ENCODE results near the gene EBF3.

EBF3 gene

DNA sequence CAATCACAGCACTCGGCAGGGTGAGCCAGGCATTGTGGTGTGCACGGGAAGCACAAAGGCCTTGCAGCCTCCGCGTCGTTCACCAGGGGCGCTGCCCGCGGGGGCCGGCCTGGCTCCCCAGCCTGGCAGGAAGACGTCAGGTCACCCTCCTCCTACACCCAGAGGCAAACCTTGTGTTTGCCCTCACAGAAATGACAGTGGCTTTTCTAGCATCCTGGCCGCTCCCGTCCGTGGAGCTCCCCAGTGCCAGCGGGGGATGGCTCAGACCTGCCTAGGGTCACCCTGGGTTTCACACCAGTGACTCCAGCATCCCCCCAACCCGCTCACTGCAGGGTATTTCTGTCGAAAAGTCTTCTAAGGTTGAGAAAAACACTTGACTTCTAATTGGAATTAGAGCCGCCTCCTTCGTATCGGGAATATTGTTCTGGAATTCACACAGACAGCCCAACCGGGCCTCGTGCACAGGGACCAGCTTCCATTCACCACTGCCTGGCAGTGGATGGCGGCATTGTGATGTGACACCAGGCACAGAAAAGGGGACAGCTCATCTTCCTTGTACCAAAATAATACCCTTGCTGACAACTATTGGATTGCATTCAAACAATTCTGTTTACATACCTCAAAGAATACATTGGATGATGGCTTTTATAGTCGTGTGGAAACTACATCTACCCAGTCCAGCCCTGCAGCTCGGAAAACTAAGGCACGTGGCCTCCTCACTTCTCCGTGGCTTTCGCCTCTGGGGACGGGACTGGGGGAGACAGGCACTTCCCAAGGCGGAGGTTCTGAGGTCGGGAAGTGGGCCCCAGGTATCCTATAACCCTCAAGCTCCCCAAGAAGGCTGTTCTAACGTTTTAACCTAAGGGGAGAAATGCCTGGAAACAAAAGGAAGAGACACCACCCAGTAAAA is 109.0 kb downstream of the EBF3 start:
- H2BK5ac ChIP-seq (ENCODE audit: low read length): no peak overlapping the region
- H3K4me2 ChIP-seq (ENCODE audit: insufficient read depth, low read length, poor library complexity, severe bottlenecking): no peak overlapping the region
- no CpG with 5 or more reads among the region's 31 CpGs for WGBS, 2 donors (ENCODE audit: extremely low coverage in 2 of 2, insufficient read length in 2 of 2, insufficient replicate concordance in 1 of 2)
- H3K9me3 ChIP-seq (replicated peaks in 1 of 2; ENCODE audit: control insufficient read depth in 2 of 2, insufficient read depth in 1 of 2, low read depth in 1 of 2, low read length in 2 of 2): peaks cover 0 to 3% of the 10 kb centered on the region in 2 donors
- no peak overlapping the region for H3K4ac ChIP-seq (ENCODE audit: low read length)
- no peak overlapping the region for H3K27ac ChIP-seq (replicated peaks; ENCODE audit: low read length)
- no peak overlapping the region for H2AK5ac ChIP-seq (ENCODE audit: low read depth, low read length)
- H3K14ac ChIP-seq (ENCODE audit: low read length): no peak overlapping the region
- H4K8ac ChIP-seq (ENCODE audit: low read depth, low read length): no peak overlapping the region
- no peaks in the 10 kb centered on the region for H3K79me1 ChIP-seq (ENCODE audit: low read depth, low read length)
- H2BK120ac ChIP-seq (ENCODE audit: low read depth, low read length): no peak overlapping the region
- no peak for DNase-seq (ENCODE audit: low spot score)
- H2AFZ ChIP-seq (ENCODE audit: low read length): no peak overlapping the region
- H2BK12ac ChIP-seq (ENCODE audit: low read length): no peak overlapping the region
- H3K23ac ChIP-seq (ENCODE audit: low read depth, low read length, poor library complexity): no peak overlapping the region
- H3K36me3 ChIP-seq (replicated peaks in 1 of 2; ENCODE audit: control insufficient read depth in 2 of 2, insufficient read depth in 2 of 2, low read length in 2 of 2): no peaks in the 10 kb centered on the region
- no peaks in the 10 kb centered on the region for H3K27me3 ChIP-seq (ENCODE audit: control insufficient read depth in 3 of 3, insufficient read depth in 3 of 3, low read depth in 1 of 3, low read length in 3 of 3)
- H2BK15ac ChIP-seq (ENCODE audit: low read length): no peak overlapping the region
- H3K4me1 ChIP-seq (ENCODE audit: control insufficient read depth in 2 of 2, insufficient read depth in 1 of 2, low read depth in 1 of 2, low read length in 2 of 2): peaks cover 0 to 2% of the 10 kb centered on the region in 2 donors
- no peak overlapping the region for H3K9ac ChIP-seq (ENCODE audit: low read depth, low read length, poor library complexity)
- no peak overlapping the region for H3K4me3 ChIP-seq (ENCODE audit: low read length in 2 of 2)
- no peak overlapping the region for H4K91ac ChIP-seq (ENCODE audit: low read depth, low read length, poor library complexity)
- peak overlapping the region; percentile 6 for H3K18ac ChIP-seq (ENCODE audit: low read length)

DNA sequence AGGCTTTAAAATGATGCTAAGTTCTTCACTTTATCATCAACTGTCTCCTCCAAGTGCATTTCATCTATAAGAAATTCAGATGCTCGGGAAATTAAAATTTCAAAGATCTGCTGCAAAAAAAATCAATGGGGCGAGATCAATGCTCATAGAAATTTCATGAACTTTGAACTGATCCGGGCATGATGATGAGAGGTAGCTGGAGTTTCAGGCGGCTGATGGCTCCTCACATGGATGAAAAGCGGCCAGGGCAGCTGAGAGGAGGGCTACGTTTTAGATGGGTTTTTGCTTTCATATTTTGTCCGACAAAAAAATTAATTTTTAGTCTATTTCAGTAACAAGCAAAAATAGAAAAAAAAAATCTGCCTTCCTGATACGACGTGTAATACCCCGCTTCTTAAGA is 109.9 kb downstream of the EBF3 start:
- Histone ChIP-seq H2BK120ac (ENCODE audit: low read depth, low read length) (no peak overlapping the region), H3K18ac (ENCODE audit: low read length) (no peak overlapping the region), H2AK5ac (ENCODE audit: low read depth, low read length) (no peak overlapping the region), H3K23ac (ENCODE audit: low read depth, low read length, poor library complexity) (no peak overlapping the region), H3K27me3 (ENCODE audit: control insufficient read depth in 3 of 3, insufficient read depth in 3 of 3, low read depth in 1 of 3, low read length in 3 of 3) (no peaks in the 10 kb centered on the region), H3K36me3 (replicated peaks in 1 of 2; ENCODE audit: control insufficient read depth in 2 of 2, insufficient read depth in 2 of 2, low read length in 2 of 2) (no peaks in the 10 kb centered on the region), H2BK5ac (ENCODE audit: low read length) (no peak overlapping the region), H4K8ac (ENCODE audit: low read depth, low read length) (no peak overlapping the region), H3K4ac (ENCODE audit: low read length) (no peak overlapping the region), H2BK12ac (ENCODE audit: low read length) (no peak overlapping the region), H2BK15ac (ENCODE audit: low read length) (no peak overlapping the region), H4K91ac (ENCODE audit: low read depth, low read length, poor library complexity) (no peak overlapping the region), H3K9ac (ENCODE audit: low read depth, low read length, poor library complexity) (no peak overlapping the region), H3K4me3 (ENCODE audit: low read length in 2 of 2) (no peak overlapping the region), H3K9me3 (replicated peaks in 1 of 2; ENCODE audit: control insufficient read depth in 2 of 2, insufficient read depth in 1 of 2, low read depth in 1 of 2, low read length in 2 of 2) (peaks cover 0 to 3% of the 10 kb centered on the region in 2 donors), H3K4me1 (ENCODE audit: control insufficient read depth in 2 of 2, insufficient read depth in 1 of 2, low read depth in 1 of 2, low read length in 2 of 2) (peaks cover 0 to 2% of the 10 kb centered on the region in 2 donors), H3K4me2 (ENCODE audit: insufficient read depth, low read length, poor library complexity, severe bottlenecking) (no peak overlapping the region), H3K27ac (replicated peaks; ENCODE audit: low read length) (no peak overlapping the region), H3K14ac (ENCODE audit: low read length) (no peak overlapping the region), H2AFZ (ENCODE audit: low read length) (no peak overlapping the region), H3K79me1 (ENCODE audit: low read depth, low read length) (no peaks in the 10 kb centered on the region)
- no CpG with 5 or more reads among the region's 10 CpGs for WGBS, 2 donors (ENCODE audit: extremely low coverage in 2 of 2, insufficient read length in 2 of 2, insufficient replicate concordance in 1 of 2)
- no peak for DNase-seq (ENCODE audit: low spot score)

DNA sequence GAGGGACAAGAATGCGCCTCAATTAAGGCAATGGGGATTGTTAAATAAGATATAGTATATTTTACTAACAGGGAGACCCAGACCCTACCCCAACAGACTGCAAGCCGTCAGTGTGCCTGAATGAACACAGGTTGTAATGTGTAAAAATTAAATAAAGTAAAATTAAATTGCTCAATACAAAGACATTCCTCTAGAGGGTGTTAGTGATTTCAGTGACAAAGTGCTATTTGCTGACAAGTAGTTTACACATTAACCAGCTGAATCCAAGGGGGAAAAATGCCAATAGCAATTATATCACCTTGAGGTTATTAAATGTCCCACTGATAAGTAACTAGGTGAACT is 110.5 kb downstream of the EBF3 start:
- no peak overlapping the region for H3K4ac ChIP-seq (ENCODE audit: low read length)
- H2BK15ac ChIP-seq (ENCODE audit: low read length): no peak overlapping the region
- H3K4me1 ChIP-seq (ENCODE audit: control insufficient read depth in 2 of 2, insufficient read depth in 1 of 2, low read depth in 1 of 2, low read length in 2 of 2): peaks cover 0 to 2% of the 10 kb centered on the region in 2 donors
- no peak overlapping the region for H3K23ac ChIP-seq (ENCODE audit: low read depth, low read length, poor library complexity)
- H3K9ac ChIP-seq (ENCODE audit: low read depth, low read length, poor library complexity): no peak overlapping the region
- no peak overlapping the region for H3K14ac ChIP-seq (ENCODE audit: low read length)
- H3K9me3 ChIP-seq (replicated peaks in 1 of 2; ENCODE audit: control insufficient read depth in 2 of 2, insufficient read depth in 1 of 2, low read depth in 1 of 2, low read length in 2 of 2): peaks cover 0 to 3% of the 10 kb centered on the region in 2 donors
- H2BK5ac ChIP-seq (ENCODE audit: low read length): no peak overlapping the region
- H2AK5ac ChIP-seq (ENCODE audit: low read depth, low read length): no peak overlapping the region
- no peaks in the 10 kb centered on the region for H3K79me1 ChIP-seq (ENCODE audit: low read depth, low read length)
- DNase-seq (ENCODE audit: low spot score): no peak
- no peak overlapping the region for H2BK120ac ChIP-seq (ENCODE audit: low read depth, low read length)
- no peak overlapping the region for H3K27ac ChIP-seq (replicated peaks; ENCODE audit: low read length)
- no peak overlapping the region for H2AFZ ChIP-seq (ENCODE audit: low read length)
- WGBS, 2 donors (ENCODE audit: extremely low coverage in 2 of 2, insufficient read length in 2 of 2, insufficient replicate concordance in 1 of 2): no CpG with 5 or more reads among the region's 2 CpGs
- H4K91ac ChIP-seq (ENCODE audit: low read depth, low read length, poor library complexity): no peak overlapping the region
- no peak overlapping the region for H3K4me3 ChIP-seq (ENCODE audit: low read length in 2 of 2)
- H3K36me3 ChIP-seq (replicated peaks in 1 of 2; ENCODE audit: control insufficient read depth in 2 of 2, insufficient read depth in 2 of 2, low read length in 2 of 2): no peaks in the 10 kb centered on the region
- H3K18ac ChIP-seq (ENCODE audit: low read length): no peak overlapping the region
- H3K27me3 ChIP-seq (ENCODE audit: control insufficient read depth in 3 of 3, insufficient read depth in 3 of 3, low read depth in 1 of 3, low read length in 3 of 3): no peaks in the 10 kb centered on the region
- no peak overlapping the region for H4K8ac ChIP-seq (ENCODE audit: low read depth, low read length)
- no peak overlapping the region for H3K4me2 ChIP-seq (ENCODE audit: insufficient read depth, low read length, poor library complexity, severe bottlenecking)
- no peak overlapping the region for H2BK12ac ChIP-seq (ENCODE audit: low read length)

DNA sequence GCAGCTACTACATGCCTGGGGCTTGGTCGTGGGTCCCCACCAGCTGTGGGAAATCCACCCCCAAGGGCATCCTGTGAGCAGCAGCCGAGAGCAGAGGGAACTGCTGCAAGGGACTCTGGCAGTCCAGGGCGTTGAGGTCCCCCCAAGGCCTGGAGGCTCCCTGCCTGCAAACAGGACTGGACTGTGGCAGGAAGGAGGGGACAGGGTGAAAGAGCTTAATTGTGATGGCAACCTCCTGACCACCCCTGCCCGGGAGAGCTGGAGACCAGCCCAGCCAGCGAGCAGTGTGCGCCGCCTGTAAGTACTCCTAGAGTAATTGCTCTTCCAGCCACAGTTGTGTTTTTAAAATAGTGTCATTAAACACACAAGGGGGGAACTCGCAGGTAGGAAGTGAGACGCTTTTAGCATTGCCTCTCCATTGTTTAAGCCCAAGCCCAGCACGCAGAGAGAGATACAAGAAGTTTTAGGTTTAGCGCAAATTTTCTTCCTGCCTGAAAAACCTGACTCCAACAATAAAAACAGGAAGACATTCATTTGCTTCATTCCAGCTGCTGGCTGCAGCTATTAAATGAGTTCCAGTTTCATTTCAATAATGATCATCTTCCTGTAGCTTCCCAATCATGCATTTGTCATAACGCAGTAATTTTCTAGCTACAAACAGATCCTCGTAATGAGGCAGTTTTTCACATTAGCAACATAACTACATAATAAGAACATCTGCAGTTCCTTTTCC is 111.1 kb downstream of the EBF3 start:
- DNase-seq (ENCODE audit: low spot score): no peak
- no peaks in the 10 kb centered on the region for H3K79me1 ChIP-seq (ENCODE audit: low read depth, low read length)
- no peak overlapping the region for H4K8ac ChIP-seq (ENCODE audit: low read depth, low read length)
- no peaks in the 10 kb centered on the region for H3K36me3 ChIP-seq (replicated peaks in 1 of 2; ENCODE audit: control insufficient read depth in 2 of 2, insufficient read depth in 2 of 2, low read length in 2 of 2)
- H3K18ac ChIP-seq (ENCODE audit: low read length): peak overlapping the region; percentile 33
- H2AK5ac ChIP-seq (ENCODE audit: low read depth, low read length): no peak overlapping the region
- no peak overlapping the region for H3K4me3 ChIP-seq (ENCODE audit: low read length in 2 of 2)
- H3K27ac ChIP-seq (replicated peaks; ENCODE audit: low read length): peak overlapping the region; percentile 20
- H2BK15ac ChIP-seq (ENCODE audit: low read length): peak overlapping the region; percentile 16
- H3K4me2 ChIP-seq (ENCODE audit: insufficient read depth, low read length, poor library complexity, severe bottlenecking): no peak overlapping the region
- peak overlapping the region; percentile 5 for H2BK12ac ChIP-seq (ENCODE audit: low read length)
- no peak overlapping the region for H3K23ac ChIP-seq (ENCODE audit: low read depth, low read length, poor library complexity)
- no peak overlapping the region for H3K4ac ChIP-seq (ENCODE audit: low read length)
- H2BK120ac ChIP-seq (ENCODE audit: low read depth, low read length): no peak overlapping the region
- H2AFZ ChIP-seq (ENCODE audit: low read length): no peak overlapping the region
- no peak overlapping the region for H3K14ac ChIP-seq (ENCODE audit: low read length)
- H3K4me1 ChIP-seq (ENCODE audit: control insufficient read depth in 2 of 2, insufficient read depth in 1 of 2, low read depth in 1 of 2, low read length in 2 of 2): peaks cover 0 to 2% of the 10 kb centered on the region in 2 donors
- no CpG with 5 or more reads among the region's 13 CpGs for WGBS, 2 donors (ENCODE audit: extremely low coverage in 2 of 2, insufficient read length in 2 of 2, insufficient replicate concordance in 1 of 2)
- H4K91ac ChIP-seq (ENCODE audit: low read depth, low read length, poor library complexity): no peak overlapping the region
- peak overlapping the region; percentile 18 for H3K9ac ChIP-seq (ENCODE audit: low read depth, low read length, poor library complexity)
- H2BK5ac ChIP-seq (ENCODE audit: low read length): no peak overlapping the region
- H3K27me3 ChIP-seq (ENCODE audit: control insufficient read depth in 3 of 3, insufficient read depth in 3 of 3, low read depth in 1 of 3, low read length in 3 of 3): no peaks in the 10 kb centered on the region
- peaks cover 0 to 3% of the 10 kb centered on the region in 2 donors for H3K9me3 ChIP-seq (replicated peaks in 1 of 2; ENCODE audit: control insufficient read depth in 2 of 2, insufficient read depth in 1 of 2, low read depth in 1 of 2, low read length in 2 of 2)

All from neuronal stem cell (in vitro differentiated cells).